Activated naive CD8-positive, alpha-beta T cell (primary cell): ENCODE results near the gene TNS1.

Experiments
- H3K27ac Mint-ChIP-seq: one replicate; pipeline ENCODE4 v1.8.0; 2021; ENCODE audit warnings: mixed read lengths
- H3K27me3 Mint-ChIP-seq: one replicate; pipeline ENCODE4 v1.8.0; 2021; ENCODE audit warnings: mixed read lengths
- H3K36me3 Mint-ChIP-seq: one replicate; pipeline ENCODE4 v1.8.0; 2021; ENCODE audit warnings: mixed read lengths
- H3K4me1 Mint-ChIP-seq: one replicate; pipeline ENCODE4 v1.8.0; 2021; ENCODE audit warnings: low read depth, mixed read lengths
- H3K4me3 Mint-ChIP-seq: one replicate; pipeline ENCODE4 v1.8.0; 2021; ENCODE audit warnings: mild to moderate bottlenecking, mixed read lengths
- H3K9me3 Mint-ChIP-seq: one replicate; pipeline ENCODE4 v1.8.0; 2021; ENCODE audit warnings: low read depth, mixed read lengths

Gene TNS1

GRCh38 chr2:218033208-218033589 is 30.4 kb upstream of the TNS1 start:
- peaks cover 9% of the 10 kb centered on the region for H3K4me1 Mint-ChIP-seq
- no peak overlapping the region for H3K4me3 Mint-ChIP-seq
- H3K9me3 Mint-ChIP-seq = no peaks in the 10 kb centered on the region
- no peak overlapping the region for H3K27ac Mint-ChIP-seq
- no peaks in the 10 kb centered on the region for H3K36me3 Mint-ChIP-seq
- H3K27me3 Mint-ChIP-seq = no peaks in the 10 kb centered on the region

GRCh38 chr2:218032336-218033171 is 29.8 kb upstream of the TNS1 start:
- H3K4me3 Mint-ChIP-seq = no peak overlapping the region
- H3K36me3 Mint-ChIP-seq = no peaks in the 10 kb centered on the region
- H3K27me3 Mint-ChIP-seq = no peaks in the 10 kb centered on the region
- no peak overlapping the region for H3K27ac Mint-ChIP-seq
- peaks cover 9% of the 10 kb centered on the region for H3K4me1 Mint-ChIP-seq
- H3K9me3 Mint-ChIP-seq = no peaks in the 10 kb centered on the region

- Mint-ChIP-seq H3K27me3 (no peaks in the 10 kb centered on the region), H3K27ac (no peak overlapping the region), H3K9me3 (no peaks in the 10 kb centered on the region)
Observed at GRCh38 chr2:218031771-218032257, 29.0 kb upstream of the TNS1 start.

GRCh38 chr2:218031261-218031660 is 28.5 kb upstream of the TNS1 start:
- Mint-ChIP-seq H3K9me3 (no peaks in the 10 kb centered on the region), H3K36me3 (no peaks in the 10 kb centered on the region), H3K27me3 (no peaks in the 10 kb centered on the region), H3K4me1 (peaks cover 9% of the 10 kb centered on the region), H3K4me3 (no peak overlapping the region), H3K27ac (no peak overlapping the region)

More at GRCh38 chr2:218031771-218032257, 29.0 kb upstream of the TNS1 start:
- peaks cover 9% of the 10 kb centered on the region for H3K4me1 Mint-ChIP-seq
- H3K4me3 Mint-ChIP-seq = no peak overlapping the region
- H3K36me3 Mint-ChIP-seq = no peaks in the 10 kb centered on the region

- Mint-ChIP-seq H3K27me3 (no peaks in the 10 kb centered on the region), H3K4me3 (no peak overlapping the region)
Observed at GRCh38 chr2:218030409-218031195, 27.8 kb upstream of the TNS1 start.

GRCh38 chr2:218029366-218030360 is 26.9 kb upstream of the TNS1 start:
- Mint-ChIP-seq H3K9me3 (no peaks in the 10 kb centered on the region), H3K27me3 (no peaks in the 10 kb centered on the region), H3K36me3 (no peaks in the 10 kb centered on the region), H3K4me3 (no peak overlapping the region), H3K4me1 (peaks cover 6% of the 10 kb centered on the region), H3K27ac (no peak overlapping the region)

More at GRCh38 chr2:218030409-218031195, 27.8 kb upstream of the TNS1 start:
- H3K36me3 Mint-ChIP-seq = no peaks in the 10 kb centered on the region
- no peaks in the 10 kb centered on the region for H3K9me3 Mint-ChIP-seq
- H3K27ac Mint-ChIP-seq = no peak overlapping the region
- H3K4me1 Mint-ChIP-seq = peaks cover 9% of the 10 kb centered on the region

- Mint-ChIP-seq H3K4me1 (no peaks in the 10 kb centered on the region), H3K9me3 (no peaks in the 10 kb centered on the region), H3K36me3 (no peaks in the 10 kb centered on the region), H3K4me3 (no peak overlapping the region), H3K27me3 (no peaks in the 10 kb centered on the region), H3K27ac (no peak overlapping the region)
Observed at GRCh38 chr2:218028562-218029348, 26.0 kb upstream of the TNS1 start.

GRCh38 chr2:218028189-218028495 is 25.3 kb upstream of the TNS1 start:
- Mint-ChIP-seq H3K27me3 (no peaks in the 10 kb centered on the region), H3K27ac (no peak overlapping the region), H3K4me3 (no peak overlapping the region), H3K36me3 (no peaks in the 10 kb centered on the region), H3K4me1 (no peaks in the 10 kb centered on the region), H3K9me3 (no peaks in the 10 kb centered on the region)

GRCh38 chr2:218027426-218028188 is 24.8 kb upstream of the TNS1 start:
- H3K4me1 Mint-ChIP-seq = no peaks in the 10 kb centered on the region
- H3K27me3 Mint-ChIP-seq = no peaks in the 10 kb centered on the region
- no peak overlapping the region for H3K4me3 Mint-ChIP-seq

GRCh38 chr2:218026676-218027425 is 24.1 kb upstream of the TNS1 start:
- no peaks in the 10 kb centered on the region for H3K9me3 Mint-ChIP-seq
- H3K27ac Mint-ChIP-seq = no peak overlapping the region
- H3K4me1 Mint-ChIP-seq = no peaks in the 10 kb centered on the region
- no peaks in the 10 kb centered on the region for H3K36me3 Mint-ChIP-seq
- H3K4me3 Mint-ChIP-seq = no peak overlapping the region
- H3K27me3 Mint-ChIP-seq = no peaks in the 10 kb centered on the region

More at GRCh38 chr2:218027426-218028188, 24.8 kb upstream of the TNS1 start:
- Mint-ChIP-seq H3K27ac (no peak overlapping the region), H3K36me3 (no peaks in the 10 kb centered on the region), H3K9me3 (no peaks in the 10 kb centered on the region)

GRCh38 chr2:218026244-218026643 is 23.4 kb upstream of the TNS1 start:
- H3K4me3 Mint-ChIP-seq = no peak overlapping the region
- H3K4me1 Mint-ChIP-seq = no peaks in the 10 kb centered on the region
- no peaks in the 10 kb centered on the region for H3K9me3 Mint-ChIP-seq
- H3K27ac Mint-ChIP-seq = no peak overlapping the region
- H3K27me3 Mint-ChIP-seq = no peaks in the 10 kb centered on the region
- no peaks in the 10 kb centered on the region for H3K36me3 Mint-ChIP-seq

- Mint-ChIP-seq H3K27me3 (no peaks in the 10 kb centered on the region), H3K4me1 (no peaks in the 10 kb centered on the region), H3K9me3 (no peaks in the 10 kb centered on the region), H3K36me3 (no peaks in the 10 kb centered on the region), H3K27ac (no peak overlapping the region), H3K4me3 (no peak overlapping the region)
Observed at GRCh38 chr2:218024871-218025270, 22.1 kb upstream of the TNS1 start.

- Mint-ChIP-seq H3K27ac (no peak overlapping the region), H3K9me3 (no peaks in the 10 kb centered on the region), H3K36me3 (no peaks in the 10 kb centered on the region), H3K4me3 (no peak overlapping the region), H3K27me3 (no peaks in the 10 kb centered on the region), H3K4me1 (no peaks in the 10 kb centered on the region)
Observed at GRCh38 chr2:218024336-218024735, 21.5 kb upstream of the TNS1 start.
